Measurements from ENCODE around the gene PEX5L. TPM values are rescaled to one million over a fixed set of nuclear protein-coding genes. Genes with fewer than 3 reads are reported as not detected.
"Not testable (repeated sequence)": the region's sequence is repeated elsewhere in the genome, so short reads cannot be mapped to it uniquely, and the experiment has no call there.

PEX5L gene
- total RNA-seq, 1 experiment from 2014 or later, result 0.47 TPM

DNA sequence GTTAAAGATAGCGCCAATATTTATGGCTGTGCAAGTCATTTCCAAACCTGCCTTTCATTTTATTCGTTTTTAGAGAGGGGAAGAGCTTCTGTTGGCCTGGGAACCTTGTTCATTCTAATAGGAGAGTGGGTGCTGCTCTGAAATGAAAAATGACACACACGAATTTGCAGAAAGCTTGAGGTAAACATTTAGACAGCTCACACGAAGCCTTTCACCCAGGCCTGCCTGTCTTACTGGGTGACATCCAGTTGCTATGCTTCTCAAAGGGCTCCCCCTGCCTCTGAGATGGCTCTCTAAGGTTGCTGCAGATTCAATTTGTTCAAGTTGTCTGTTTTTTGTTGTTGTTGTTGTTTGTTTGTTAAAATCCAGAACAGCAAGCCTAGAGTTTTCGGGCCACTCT lies 18.2 kb downstream of the PEX5L start:
- POLR2A ChIA-PET, result interaction anchor here (0.8 kb wide), 1 partner anchor 58 kb away, joined by 3 read pairs; no protein-coding TSS in a partner anchor
- BruUV-seq (replicated peaks), result no TSS peak
- intact Hi-C loops (cut with micrococcal nuclease), result no loop called here
- H3K4me3 Mint-ChIP-seq (ENCODE audit: unreplicated experiment), result no peak overlapping the region
- DNase-seq (ENCODE audit: unreplicated experiment), result no peak
- CTCF ChIA-PET, result interaction anchor here (0.6 kb wide), 2 partner anchors 54 to 200 kb away, joined by 3 read pairs; no protein-coding TSS in a partner anchor
- TF ChIP-seq, protein P1, sequence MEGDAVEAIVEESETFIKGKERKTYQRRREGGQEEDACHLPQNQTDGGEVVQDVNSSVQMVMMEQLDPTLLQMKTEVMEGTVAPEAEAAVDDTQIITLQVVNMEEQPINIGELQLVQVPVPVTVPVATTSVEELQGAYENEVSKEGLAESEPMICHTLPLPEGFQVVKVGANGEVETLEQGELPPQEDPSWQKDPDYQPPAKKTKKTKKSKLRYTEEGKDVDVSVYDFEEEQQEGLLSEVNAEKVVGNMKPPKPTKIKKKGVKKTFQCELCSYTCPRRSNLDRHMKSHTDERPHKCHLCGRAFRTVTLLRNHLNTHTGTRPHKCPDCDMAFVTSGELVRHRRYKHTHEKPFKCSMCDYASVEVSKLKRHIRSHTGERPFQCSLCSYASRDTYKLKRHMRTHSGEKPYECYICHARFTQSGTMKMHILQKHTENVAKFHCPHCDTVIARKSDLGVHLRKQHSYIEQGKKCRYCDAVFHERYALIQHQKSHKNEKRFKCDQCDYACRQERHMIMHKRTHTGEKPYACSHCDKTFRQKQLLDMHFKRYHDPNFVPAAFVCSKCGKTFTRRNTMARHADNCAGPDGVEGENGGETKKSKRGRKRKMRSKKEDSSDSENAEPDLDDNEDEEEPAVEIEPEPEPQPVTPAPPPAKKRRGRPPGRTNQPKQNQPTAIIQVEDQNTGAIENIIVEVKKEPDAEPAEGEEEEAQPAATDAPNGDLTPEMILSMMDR (IDR thresholded peaks at IDR 0.05; ENCODE audit: unreplicated experiment), result no peak
- no peaks in the 10 kb centered on the region for H3K4me1 Mint-ChIP-seq (ENCODE audit: insufficient read depth, unreplicated experiment)
- H3K27me3 Mint-ChIP-seq (ENCODE audit: insufficient read depth, unreplicated experiment), result no peaks in the 10 kb centered on the region
- H3K9me3 Mint-ChIP-seq (ENCODE audit: unreplicated experiment), result no peaks in the 10 kb centered on the region
- H3K27ac Mint-ChIP-seq (ENCODE audit: low read depth, unreplicated experiment), result no peak overlapping the region
- H3K36me3 Mint-ChIP-seq (ENCODE audit: insufficient read depth, unreplicated experiment), result no peaks in the 10 kb centered on the region

DNA sequence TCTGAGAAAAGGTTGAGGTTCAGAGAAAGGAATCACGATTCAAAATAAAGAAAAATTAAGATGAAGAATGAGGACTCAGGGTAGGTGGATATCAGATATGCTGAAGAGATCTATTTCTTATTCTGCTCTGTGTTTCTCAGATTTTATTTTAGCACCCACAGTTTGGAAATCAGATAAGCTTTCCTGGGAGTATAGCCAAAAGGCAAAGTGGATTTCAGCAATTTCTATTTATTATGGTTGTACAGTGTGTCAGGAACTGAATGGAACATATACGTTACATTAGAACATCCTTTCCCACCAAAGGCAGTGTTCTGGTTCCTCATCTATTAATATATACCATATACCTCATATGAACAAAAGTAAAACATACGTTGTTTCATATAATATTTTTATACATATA lies 18.9 kb downstream of the PEX5L start:
- CTCF ChIA-PET, result interaction anchor here (0.6 kb wide), 3 partner anchors 53 to 362 kb away, joined by 3 to 4 read pairs (median 3); no protein-coding TSS in a partner anchor
- BruUV-seq (replicated peaks), result no TSS peak
- Mint-ChIP-seq H3K36me3 (ENCODE audit: insufficient read depth, unreplicated experiment) (no peaks in the 10 kb centered on the region), H3K27ac (ENCODE audit: low read depth, unreplicated experiment) (no peak overlapping the region), H3K9me3 (ENCODE audit: unreplicated experiment) (no peaks in the 10 kb centered on the region), H3K27me3 (ENCODE audit: insufficient read depth, unreplicated experiment) (no peaks in the 10 kb centered on the region), H3K4me1 (ENCODE audit: insufficient read depth, unreplicated experiment) (no peaks in the 10 kb centered on the region), H3K4me3 (ENCODE audit: unreplicated experiment) (no peak overlapping the region)
- POLR2A ChIA-PET, result no interaction called here
- intact Hi-C loops (cut with micrococcal nuclease), result no loop called here
- TF ChIP-seq, protein P1 (IDR thresholded peaks at IDR 0.05; ENCODE audit: unreplicated experiment), result no peak
- DNase-seq (ENCODE audit: unreplicated experiment), result no peak

DNA sequence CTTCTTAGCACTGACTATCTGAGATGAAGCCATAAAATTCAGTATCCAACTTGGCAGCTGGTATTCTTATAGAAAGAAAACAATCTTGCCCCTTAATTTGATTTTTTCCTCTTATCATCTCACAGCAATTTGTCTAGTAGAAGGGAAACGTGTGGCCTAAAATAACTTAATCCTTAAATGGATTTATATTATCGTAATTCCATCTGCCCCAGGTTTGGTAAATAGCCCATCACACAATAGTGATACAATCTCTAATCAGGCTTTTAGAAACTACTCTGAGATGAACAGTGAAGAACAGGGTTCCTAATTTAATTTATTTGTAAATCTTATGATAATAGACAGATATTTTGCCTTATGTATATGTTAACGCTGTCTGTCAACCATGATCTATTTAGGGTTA lies 24.8 kb downstream of the PEX5L start:
- CTCF ChIA-PET, result no interaction called here
- no TSS peak for BruUV-seq (replicated peaks)
- intact Hi-C loops (cut with micrococcal nuclease), result no loop called here
- Mint-ChIP-seq H3K9me3 (ENCODE audit: unreplicated experiment) (no peaks in the 10 kb centered on the region), H3K27ac (ENCODE audit: low read depth, unreplicated experiment) (no peak overlapping the region), H3K4me3 (ENCODE audit: unreplicated experiment) (no peak overlapping the region), H3K4me1 (ENCODE audit: insufficient read depth, unreplicated experiment) (no peaks in the 10 kb centered on the region), H3K27me3 (ENCODE audit: insufficient read depth, unreplicated experiment) (no peaks in the 10 kb centered on the region), H3K36me3 (ENCODE audit: insufficient read depth, unreplicated experiment) (no peaks in the 10 kb centered on the region)
- DNase-seq (ENCODE audit: unreplicated experiment), result no peak
- POLR2A ChIA-PET, result interaction anchor here (1.0 kb wide), 1 partner anchor 10 kb away, joined by 3 read pairs; no protein-coding TSS in a partner anchor
- TF ChIP-seq, protein P1 (IDR thresholded peaks at IDR 0.05; ENCODE audit: unreplicated experiment), result no peak

DNA sequence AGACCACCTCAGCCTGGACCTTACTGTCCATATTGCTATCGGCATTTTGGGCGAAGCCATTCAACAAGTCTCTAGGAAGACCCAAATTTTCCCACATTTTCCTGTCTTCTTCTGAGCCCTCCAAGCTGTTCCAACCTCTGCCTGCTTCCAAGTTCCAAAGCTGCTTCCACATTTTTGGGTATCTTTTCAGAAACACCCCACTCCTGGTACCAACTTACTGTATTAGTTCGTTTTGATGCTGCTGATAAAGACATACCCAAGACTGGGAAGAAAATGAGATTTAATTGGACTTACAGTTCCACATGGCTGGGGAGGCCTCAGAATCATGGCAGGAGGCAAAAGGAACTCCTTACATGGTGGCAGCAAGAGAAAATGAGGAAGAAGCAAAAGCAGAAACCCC lies 28.4 kb downstream of the PEX5L start:
- POLR2A ChIA-PET, CTCF ChIA-PET: not testable (repeated sequence)

DNA sequence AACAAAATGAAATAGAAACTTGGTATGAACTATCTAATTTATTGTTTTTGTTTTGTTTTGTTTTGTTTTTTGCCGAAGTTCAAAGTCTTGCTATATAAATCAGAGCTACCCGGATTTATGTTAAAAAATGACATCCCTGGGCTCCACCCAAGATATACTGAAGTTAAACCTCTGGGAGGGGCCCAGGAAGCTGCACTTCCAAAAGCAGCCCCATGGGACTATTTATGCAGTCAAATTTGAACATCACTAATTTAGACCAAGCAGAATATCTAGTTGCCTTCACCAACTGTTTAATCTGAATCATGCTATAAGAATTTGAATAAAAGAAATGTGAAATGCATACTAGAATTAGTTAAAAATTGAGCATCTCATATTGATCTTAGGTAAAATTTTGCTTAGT lies 32.2 kb downstream of the PEX5L start:
- no peaks in the 10 kb centered on the region for H3K27me3 Mint-ChIP-seq (ENCODE audit: insufficient read depth, unreplicated experiment)
- CTCF ChIA-PET, result no interaction called here

More for the DNA sequence above, 28.4 kb downstream of the PEX5L start:
- BruUV-seq (replicated peaks); H3K9me3 Mint-ChIP-seq (ENCODE audit: unreplicated experiment); H3K27ac Mint-ChIP-seq (ENCODE audit: low read depth, unreplicated experiment); H3K4me1 Mint-ChIP-seq (ENCODE audit: insufficient read depth, unreplicated experiment); H3K4me3 Mint-ChIP-seq (ENCODE audit: unreplicated experiment); H3K36me3 Mint-ChIP-seq (ENCODE audit: insufficient read depth, unreplicated experiment); intact Hi-C loops (cut with micrococcal nuclease); H3K27me3 Mint-ChIP-seq (ENCODE audit: insufficient read depth, unreplicated experiment); DNase-seq (ENCODE audit: unreplicated experiment): not testable (repeated sequence)

More for the DNA sequence above, 32.2 kb downstream of the PEX5L start:
- POLR2A ChIA-PET, result interaction anchor here (0.6 kb wide), 1 partner anchor 600 kb away, joined by 3 read pairs; no protein-coding TSS in a partner anchor
- no peaks in the 10 kb centered on the region for H3K4me1 Mint-ChIP-seq (ENCODE audit: insufficient read depth, unreplicated experiment)
- BruUV-seq (replicated peaks), result no TSS peak
- H3K9me3 Mint-ChIP-seq (ENCODE audit: unreplicated experiment), result no peaks in the 10 kb centered on the region
- H3K27ac Mint-ChIP-seq (ENCODE audit: low read depth, unreplicated experiment), result no peak overlapping the region
- DNase-seq (ENCODE audit: unreplicated experiment), result no peak
- no peaks in the 10 kb centered on the region for H3K36me3 Mint-ChIP-seq (ENCODE audit: insufficient read depth, unreplicated experiment)
- intact Hi-C loops (cut with micrococcal nuclease), result no loop called here
- TF ChIP-seq, protein P1 (IDR thresholded peaks at IDR 0.05; ENCODE audit: unreplicated experiment), result no peak
- no peak overlapping the region for H3K4me3 Mint-ChIP-seq (ENCODE audit: unreplicated experiment)

Data from MCF 10A (cell line).